ENCODE results near the gene CFAP251. TPM values are rescaled to one million over a fixed set of nuclear protein-coding genes. Genes with fewer than 3 reads are reported as not detected.
"Not testable (repeated sequence)": the region's sequence is repeated elsewhere in the genome, so short reads cannot be mapped to it uniquely, and the experiment has no call there.

The CFAP251 gene
- polyA plus RNA-seq, 4 donors = 8.9 to 16.8 (median 12.8) TPM

GRCh38 chr12:121968876-121969275, 50.5 kb downstream of the CFAP251 start:
- no peak for DNase-seq (ENCODE audit: low read depth in 4 of 4, low spot score in 2 of 4)

- DNase-seq (ENCODE audit: low read depth in 4 of 4, low spot score in 2 of 4) = no peak
Measured at GRCh38 chr12:121969726-121970125, 51.3 kb downstream of the CFAP251 start.

DNA sequence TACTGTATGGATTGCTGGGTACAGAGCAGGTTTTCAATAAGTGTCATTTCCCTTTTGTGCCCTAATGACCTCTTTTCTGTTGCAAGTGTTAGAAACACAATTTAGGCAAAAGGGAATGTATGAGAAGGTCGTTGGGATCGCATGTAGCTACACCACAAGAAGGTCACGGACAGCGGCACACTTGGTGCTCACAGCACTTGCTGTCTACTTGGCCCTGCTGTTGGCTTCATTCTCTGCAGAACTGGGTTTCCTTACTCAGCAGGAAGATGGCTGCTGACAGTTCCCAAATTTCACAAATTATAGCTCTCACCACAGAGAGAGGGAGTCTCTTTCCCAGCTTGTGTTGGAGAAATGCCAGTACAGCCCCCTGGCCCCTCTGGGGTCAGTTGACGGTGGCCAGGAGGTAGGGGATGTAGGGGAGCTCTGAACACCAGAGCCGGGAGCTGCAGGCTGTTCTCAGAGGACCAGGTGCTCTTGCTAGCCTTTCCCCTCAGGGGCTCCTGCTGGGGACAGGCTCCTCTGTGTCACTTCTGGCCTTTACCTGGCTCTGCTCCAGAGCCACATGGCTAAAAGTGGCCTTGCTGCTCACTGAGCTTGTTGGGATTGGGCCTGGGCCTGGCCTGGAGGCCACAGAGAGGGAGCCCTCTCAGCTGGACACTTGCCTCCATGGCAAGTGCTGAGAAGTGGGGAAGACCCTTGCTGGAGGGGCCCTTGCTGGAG, 52.3 kb downstream of the CFAP251 start:
- no peak for DNase-seq (ENCODE audit: low read depth in 4 of 4, low spot score in 2 of 4)

DNA sequence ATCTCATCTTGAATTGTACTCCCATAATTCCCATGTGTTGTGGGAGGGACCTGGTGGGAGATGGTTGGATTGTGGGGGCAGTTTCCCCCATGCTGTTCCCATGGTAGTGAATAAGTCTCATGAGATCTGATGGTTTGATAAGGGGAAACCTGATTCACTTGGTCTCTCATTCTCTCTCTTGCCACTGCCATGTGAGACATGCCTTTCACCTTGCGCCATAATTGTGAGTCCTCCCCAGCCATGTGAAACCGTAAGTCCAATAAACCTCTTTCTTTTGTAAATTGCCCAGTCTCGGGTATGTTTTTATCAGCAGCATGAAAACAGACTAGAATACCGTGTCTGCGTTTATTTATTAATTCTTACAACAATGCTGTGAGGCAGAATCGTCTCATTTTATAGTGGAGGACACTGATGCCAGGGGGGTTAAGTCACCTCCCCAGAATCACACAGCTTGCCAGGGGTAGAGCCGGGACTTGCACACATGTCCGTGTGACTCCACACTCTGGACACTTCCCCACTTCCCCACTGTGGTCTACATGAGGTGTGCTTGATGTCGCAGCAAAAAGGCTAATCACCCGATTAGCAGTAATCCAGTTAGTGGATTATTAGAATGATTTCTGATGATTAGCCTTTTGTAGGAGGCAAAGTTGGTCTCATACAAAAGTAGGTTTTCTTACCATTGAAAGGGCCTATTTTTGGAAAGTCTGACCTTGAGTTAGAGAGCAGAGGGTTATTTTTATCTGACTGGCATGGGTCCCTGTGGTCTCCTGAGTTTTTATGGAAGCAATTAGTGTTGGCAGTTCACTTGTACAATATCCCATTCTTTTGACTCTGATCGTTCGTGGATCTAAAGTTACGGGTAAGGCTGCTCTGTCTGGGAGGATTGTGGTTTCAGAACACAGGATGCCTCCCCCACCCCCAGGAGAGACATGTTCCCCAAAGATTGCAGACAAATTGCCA, 55.9 kb downstream of the CFAP251 start:
- DNase-seq (ENCODE audit: low read depth in 4 of 4, low spot score in 2 of 4) = no peak

DNA sequence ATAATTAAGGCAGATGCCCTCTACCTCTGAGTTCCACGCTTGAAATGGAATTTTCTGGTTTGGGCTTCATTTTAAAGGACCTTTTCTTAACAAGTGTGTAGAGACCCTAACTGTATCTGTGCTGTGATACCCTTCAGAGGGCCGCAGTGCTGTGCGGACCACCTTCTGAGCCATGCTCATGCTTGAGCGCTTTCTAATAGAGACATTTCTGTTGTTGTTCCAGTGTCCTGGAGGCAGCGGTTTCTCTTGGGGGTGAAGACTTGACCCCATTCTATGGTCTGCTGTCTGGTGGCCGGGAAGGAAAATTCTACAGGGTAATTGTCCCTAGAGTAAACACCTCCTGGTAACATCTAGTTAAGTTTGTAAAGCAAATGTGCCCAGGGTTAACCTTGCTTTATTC, 56.6 kb downstream of the CFAP251 start:
- no peak for DNase-seq (ENCODE audit: low read depth in 4 of 4, low spot score in 2 of 4)

- DNase-seq (ENCODE audit: low read depth in 4 of 4, low spot score in 2 of 4) = no peak
Measured at GRCh38 chr12:121976950-121977349, 58.6 kb downstream of the CFAP251 start.

DNA sequence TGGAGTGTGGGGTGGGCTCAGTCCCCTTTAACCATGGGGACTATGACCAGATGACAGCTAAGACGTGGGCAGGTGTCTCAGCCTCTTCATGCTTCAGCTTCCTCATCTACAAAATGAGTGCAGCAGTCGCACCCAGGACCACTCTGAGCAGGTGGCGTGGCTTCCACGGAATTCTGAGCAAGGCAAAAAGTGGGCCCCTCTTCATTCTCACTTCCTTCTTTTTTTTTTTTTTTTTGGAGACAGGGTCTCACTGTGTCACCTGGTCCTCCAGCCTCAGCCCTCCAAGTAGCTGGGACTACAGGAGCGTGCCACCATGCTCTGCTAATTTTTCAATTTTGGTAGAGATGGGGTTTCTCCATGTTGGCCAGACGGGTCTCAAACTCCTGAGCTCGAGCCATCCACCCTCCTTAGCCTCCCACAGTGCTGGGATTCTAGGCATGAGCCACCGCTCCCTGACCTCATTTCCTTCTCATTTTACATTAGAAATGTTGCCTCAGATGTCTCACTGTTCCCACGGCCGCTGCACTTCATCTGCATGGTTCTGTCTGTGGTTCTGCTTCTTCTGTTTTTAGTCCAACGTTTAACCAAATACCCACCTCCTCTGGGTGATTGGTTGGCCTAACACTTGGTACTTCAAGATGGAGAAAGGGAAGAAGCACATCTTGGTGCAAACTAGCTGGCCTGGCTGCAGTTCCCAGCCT, 61.9 kb downstream of the CFAP251 start:
- no peak for DNase-seq (ENCODE audit: low read depth in 4 of 4, low spot score in 2 of 4)

- DNase-seq (ENCODE audit: low read depth in 4 of 4, low spot score in 2 of 4) = no peak
Measured at GRCh38 chr12:121980892-121981272, 62.5 kb downstream of the CFAP251 start.

DNA sequence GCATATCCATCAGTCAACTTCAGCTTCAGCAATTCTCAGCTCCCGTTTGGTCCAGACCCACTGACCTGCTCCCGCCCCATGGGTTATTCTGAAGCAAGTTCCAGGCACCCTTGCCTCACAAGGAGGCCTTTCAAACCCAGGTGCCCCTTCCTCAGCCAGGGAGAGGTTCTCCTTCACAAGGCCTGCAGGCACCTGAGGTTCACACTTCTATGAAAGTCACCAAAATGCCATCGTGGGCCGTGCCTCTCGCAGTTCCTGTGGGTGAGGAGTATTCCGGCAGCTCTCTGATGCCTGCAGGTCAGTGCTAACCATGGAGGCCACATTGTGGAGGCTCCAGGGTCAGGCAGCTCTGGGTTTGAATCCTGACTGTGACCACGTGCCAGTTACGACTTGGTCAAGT, 63.1 kb downstream of the CFAP251 start:
- no peak for DNase-seq (ENCODE audit: low read depth in 4 of 4, low spot score in 2 of 4)

- DNase-seq (ENCODE audit: low read depth in 4 of 4, low spot score in 2 of 4) = no peak
Measured at GRCh38 chr12:121982950-121983349, 64.6 kb downstream of the CFAP251 start.

- DNase-seq (ENCODE audit: low read depth in 4 of 4, low spot score in 2 of 4) = peak in 1 of 4 donors; percentile 64
Measured at GRCh38 chr12:121983536-121984210, 65.3 kb downstream of the CFAP251 start.

DNA sequence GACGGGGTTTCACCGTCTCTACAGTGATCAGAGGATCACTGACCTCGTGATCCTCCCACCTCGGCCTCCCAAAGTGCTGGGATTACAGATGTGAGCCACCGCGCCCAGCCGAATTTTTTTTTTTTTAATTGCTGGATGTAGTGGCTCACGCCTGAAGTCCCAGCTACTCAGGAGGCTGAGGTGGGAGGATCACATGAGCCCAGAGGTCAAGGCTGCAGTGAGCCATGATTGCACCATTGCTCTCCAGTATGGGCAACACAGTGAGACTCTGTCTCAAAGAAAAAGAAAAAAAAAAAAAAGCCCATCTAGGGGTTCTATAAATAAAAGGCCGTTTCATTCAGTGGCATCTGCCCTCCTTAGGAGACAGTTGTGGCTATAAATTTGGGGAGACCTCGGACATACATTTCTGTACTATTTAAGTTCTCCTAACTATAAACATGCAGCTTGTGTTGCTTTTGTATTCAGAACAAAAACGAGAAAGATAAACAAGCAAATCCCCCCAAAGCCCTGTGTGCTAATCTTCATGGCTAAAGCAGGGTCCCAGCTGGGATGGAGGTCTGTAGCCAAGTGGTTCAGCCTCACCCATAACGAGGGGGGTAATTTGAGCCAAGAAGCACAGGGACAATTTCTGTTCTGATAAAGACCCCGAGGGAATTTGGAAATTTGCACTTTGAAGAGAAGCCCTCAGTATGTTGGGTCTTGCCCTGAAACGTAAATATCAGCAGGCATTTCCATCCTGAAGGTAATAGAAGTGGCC, 68.3 kb downstream of the CFAP251 start:
- DNase-seq (ENCODE audit: low read depth in 4 of 4, low spot score in 2 of 4) = no peak

DNA sequence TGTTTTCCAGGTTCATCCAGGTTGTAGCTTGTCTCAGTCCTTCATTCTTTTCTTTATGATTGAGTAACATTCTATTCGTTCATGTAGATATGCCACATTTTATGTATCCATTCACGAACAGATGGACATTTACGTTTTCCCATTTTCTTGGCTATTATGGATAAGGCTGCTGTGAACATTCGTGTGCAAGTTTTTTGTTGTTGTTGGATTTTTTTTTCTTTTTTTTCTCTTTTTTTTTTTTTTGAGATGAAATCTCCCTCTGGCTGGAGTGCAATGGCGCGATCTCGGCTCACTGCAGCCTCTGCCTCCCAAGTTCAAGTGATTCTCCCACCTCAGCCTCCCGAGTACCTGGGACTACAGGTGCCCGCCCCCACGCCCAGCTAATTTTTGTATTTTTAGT, 70.1 kb downstream of the CFAP251 start:
- not testable (repeated sequence) for DNase-seq (ENCODE audit: low read depth in 4 of 4, low spot score in 2 of 4)

- DNase-seq (ENCODE audit: low read depth in 4 of 4, low spot score in 2 of 4) = peak; percentile 53 to 72 (median 66)
Measured at GRCh38 chr12:121989276-121990113, 71.1 kb downstream of the CFAP251 start.

DNA sequence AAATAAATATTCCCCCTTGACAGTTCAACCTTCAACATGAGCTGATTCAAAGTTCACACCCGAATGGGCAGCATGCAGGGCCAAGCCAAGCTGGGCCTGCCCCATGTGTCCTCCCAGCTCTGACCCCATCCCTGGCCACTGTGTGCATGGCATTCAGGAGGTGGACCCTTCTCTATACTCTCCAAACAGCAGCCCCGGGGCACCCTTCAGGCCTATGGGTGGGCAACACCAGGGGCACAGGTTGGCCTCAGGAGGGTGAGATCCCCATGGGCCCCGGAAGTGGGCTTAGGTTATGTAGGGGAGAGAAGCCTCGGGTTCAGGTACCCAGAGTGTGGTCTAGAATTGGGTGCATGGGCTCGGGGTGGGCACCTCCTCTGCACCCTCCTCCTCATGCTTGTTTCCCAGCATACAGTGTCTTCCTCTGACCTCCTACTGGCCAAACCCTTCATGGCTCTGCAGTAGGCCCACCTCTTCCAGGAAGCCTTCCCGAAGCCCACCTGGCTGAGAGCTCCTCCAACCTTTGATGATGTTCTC, 71.8 kb downstream of the CFAP251 start:
- DNase-seq (ENCODE audit: low read depth in 4 of 4, low spot score in 2 of 4) = no peak

GRCh38 chr12:121990692-121991603, 72.6 kb downstream of the CFAP251 start:
- DNase-seq (ENCODE audit: low read depth in 4 of 4, low spot score in 2 of 4) = no peak

DNA sequence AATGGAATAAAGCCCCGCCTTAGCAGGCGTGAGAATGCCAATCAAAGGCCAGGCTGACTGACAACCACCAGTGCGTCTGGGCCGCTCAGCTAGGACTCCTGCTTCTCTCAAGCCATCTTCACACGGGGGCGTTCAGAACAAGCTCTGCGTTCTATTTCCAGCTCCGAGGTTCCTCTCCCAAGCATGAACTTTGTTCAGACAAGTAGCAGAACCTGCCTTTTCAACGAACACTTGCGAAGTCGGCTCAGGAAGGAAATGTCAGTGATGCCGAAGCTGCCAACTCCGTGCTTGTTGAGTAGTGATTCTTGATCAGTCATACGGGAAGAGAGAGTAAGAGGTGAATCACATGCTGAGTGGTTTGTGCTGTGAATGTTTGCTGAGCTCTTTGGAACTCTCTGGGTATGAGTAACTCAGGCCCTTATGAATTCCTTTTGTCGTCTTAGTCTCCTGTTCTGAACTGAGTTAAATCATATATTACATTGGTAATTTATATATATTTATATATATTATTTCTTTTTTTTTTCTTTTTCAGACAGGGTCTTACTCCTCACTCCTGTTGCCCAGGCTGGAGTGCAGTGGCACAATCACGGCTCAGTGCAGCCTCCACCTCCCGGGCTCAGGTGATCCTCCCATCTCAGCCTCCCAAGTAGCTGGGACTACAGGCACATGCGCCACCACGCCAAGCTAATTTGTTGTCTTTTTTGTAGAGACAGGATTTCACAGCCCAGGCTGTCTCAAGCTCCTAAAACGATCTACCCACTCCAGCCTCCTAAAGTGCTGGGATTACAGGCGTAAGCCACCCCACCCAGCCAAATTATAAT, 73.9 kb downstream of the CFAP251 start:
- no peak for DNase-seq (ENCODE audit: low read depth in 4 of 4, low spot score in 2 of 4)

Data from left renal cortex interstitium (tissue), 4 donors.